Measurements from ENCODE around the gene LSP1. TPM values are rescaled to one million over a fixed set of nuclear protein-coding genes. Genes with fewer than 3 reads are reported as not detected.

LSP1 gene
- total and polyA plus RNA-seq, 2 of the 4 experiments (the other 2 are of a cell fraction): not detected

DNA sequence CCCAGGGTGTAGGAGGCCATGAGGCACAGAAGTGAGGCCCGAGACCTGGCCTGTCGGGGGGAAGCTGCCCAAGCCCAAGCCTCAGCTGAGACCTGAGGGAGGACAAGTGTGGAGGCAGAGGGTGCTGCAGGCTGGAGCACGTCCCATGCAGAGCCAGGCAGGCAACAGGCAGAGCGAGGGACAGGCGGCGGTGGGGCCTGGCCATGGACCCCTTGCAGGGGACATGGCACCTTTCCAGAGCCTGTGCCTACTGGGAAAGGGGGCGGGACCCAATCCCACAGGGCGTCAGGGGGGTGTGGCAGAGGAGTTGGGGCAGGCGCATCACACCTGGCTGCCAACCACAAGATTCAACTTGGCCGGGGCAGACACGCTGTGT is 9.8 kb upstream of the LSP1 start:
- TF ChIP-seq MXI1 (IDR thresholded peaks at IDR 0.05; ENCODE audit: borderline replicate concordance, low read depth, low read length) (no peak), BHLHE40 (IDR thresholded peaks at IDR 0.05; ENCODE audit: low read depth, low read length) (no peak), CEBPB (IDR thresholded peaks at IDR 0.05; ENCODE audit: low read depth, low read length) (no peak), MAZ (IDR thresholded peaks at IDR 0.05; ENCODE audit: borderline replicate concordance, low read depth, low read length) (no peak), SMC3 (IDR thresholded peaks at IDR 0.05; ENCODE audit: low read depth, low read length) (no peak), RFX5 (IDR thresholded peaks at IDR 0.05; ENCODE audit: low read depth, low read length) (no peak), MAFK (IDR thresholded peaks at IDR 0.05; ENCODE audit: low read depth, low read length) (no peak), RCOR1 (IDR thresholded peaks at IDR 0.05; ENCODE audit: insufficient replicate concordance, low read length) (no peak), RAD21 (IDR thresholded peaks at IDR 0.05; ENCODE audit: low read length) (no peak), CHD1 (IDR thresholded peaks at IDR 0.05; ENCODE audit: low read depth, low read length) (no peak), POLR2A (IDR thresholded peaks at IDR 0.05; ENCODE audit: low read depth, low read length) (no peak), USF2 (IDR thresholded peaks at IDR 0.05; ENCODE audit: low read depth, low read length) (no peak), FOS (IDR thresholded peaks at IDR 0.05; ENCODE audit: low read depth, low read length) (no peak), NFE2L2 (IDR thresholded peaks at IDR 0.05; ENCODE audit: low read depth, low read length) (no peak)
- TF ChIP-seq, protein P1, sequence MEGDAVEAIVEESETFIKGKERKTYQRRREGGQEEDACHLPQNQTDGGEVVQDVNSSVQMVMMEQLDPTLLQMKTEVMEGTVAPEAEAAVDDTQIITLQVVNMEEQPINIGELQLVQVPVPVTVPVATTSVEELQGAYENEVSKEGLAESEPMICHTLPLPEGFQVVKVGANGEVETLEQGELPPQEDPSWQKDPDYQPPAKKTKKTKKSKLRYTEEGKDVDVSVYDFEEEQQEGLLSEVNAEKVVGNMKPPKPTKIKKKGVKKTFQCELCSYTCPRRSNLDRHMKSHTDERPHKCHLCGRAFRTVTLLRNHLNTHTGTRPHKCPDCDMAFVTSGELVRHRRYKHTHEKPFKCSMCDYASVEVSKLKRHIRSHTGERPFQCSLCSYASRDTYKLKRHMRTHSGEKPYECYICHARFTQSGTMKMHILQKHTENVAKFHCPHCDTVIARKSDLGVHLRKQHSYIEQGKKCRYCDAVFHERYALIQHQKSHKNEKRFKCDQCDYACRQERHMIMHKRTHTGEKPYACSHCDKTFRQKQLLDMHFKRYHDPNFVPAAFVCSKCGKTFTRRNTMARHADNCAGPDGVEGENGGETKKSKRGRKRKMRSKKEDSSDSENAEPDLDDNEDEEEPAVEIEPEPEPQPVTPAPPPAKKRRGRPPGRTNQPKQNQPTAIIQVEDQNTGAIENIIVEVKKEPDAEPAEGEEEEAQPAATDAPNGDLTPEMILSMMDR (conservative IDR thresholded peaks at IDR 0.05; ENCODE audit: low read depth, low read length): no peak
- TF ChIP-seq, protein P2, sequence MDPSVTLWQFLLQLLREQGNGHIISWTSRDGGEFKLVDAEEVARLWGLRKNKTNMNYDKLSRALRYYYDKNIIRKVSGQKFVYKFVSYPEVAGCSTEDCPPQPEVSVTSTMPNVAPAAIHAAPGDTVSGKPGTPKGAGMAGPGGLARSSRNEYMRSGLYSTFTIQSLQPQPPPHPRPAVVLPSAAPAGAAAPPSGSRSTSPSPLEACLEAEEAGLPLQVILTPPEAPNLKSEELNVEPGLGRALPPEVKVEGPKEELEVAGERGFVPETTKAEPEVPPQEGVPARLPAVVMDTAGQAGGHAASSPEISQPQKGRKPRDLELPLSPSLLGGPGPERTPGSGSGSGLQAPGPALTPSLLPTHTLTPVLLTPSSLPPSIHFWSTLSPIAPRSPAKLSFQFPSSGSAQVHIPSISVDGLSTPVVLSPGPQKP (IDR thresholded peaks at IDR 0.05; ENCODE audit: borderline replicate concordance, low read depth, low read length): no peak
- ChIA-PET CTCF (interaction anchor here (0.6 kb wide), 1 partner anchor 34 kb away, joined by 3 read pairs; no protein-coding TSS in a partner anchor), POLR2A (ENCODE audit: unreplicated experiment) (no interaction called here)
- Histone ChIP-seq H3K27ac (ENCODE audit: insufficient read depth, low read length) (no peak overlapping the region), H3K14ac (replicated peaks; ENCODE audit: low read depth, low read length) (no peak overlapping the region), H4K8ac (ENCODE audit: low read depth in 2 of 2, low read length in 2 of 2) (no peak overlapping the region), H4K5ac (ENCODE audit: low read depth, low read length) (no peak overlapping the region), H3K23ac (ENCODE audit: low read depth, low read length) (no peak overlapping the region), H3K27me3 (ENCODE audit: control insufficient read depth, insufficient read depth, low read length) (peaks cover 39% of the 10 kb centered on the region), H3K4me1 (ENCODE audit: control insufficient read depth, insufficient read depth, low read length) (no peaks in the 10 kb centered on the region), H3K9me1 (ENCODE audit: insufficient read depth, low read length) (no peaks in the 10 kb centered on the region), H3K9ac (ENCODE audit: low read depth, low read length) (no peak overlapping the region), H3K4me2 (ENCODE audit: low read depth, low read length) (no peak overlapping the region), H2AFZ (replicated peaks; ENCODE audit: low read length, poor library complexity) (no peak overlapping the region), H4K91ac (ENCODE audit: insufficient read depth, low read depth, low read length) (no peak overlapping the region), H3K4me3 (ENCODE audit: insufficient read depth, low read depth, low read length) (no peak overlapping the region), H3K4ac (ENCODE audit: low read depth, low read length) (no peak overlapping the region), H2AK5ac (ENCODE audit: low read depth, low read length) (no peak overlapping the region), H4K20me1 (ENCODE audit: insufficient read depth, low read length) (no peaks in the 10 kb centered on the region), H2AK9ac (replicated peaks; ENCODE audit: low read depth, low read length, poor library complexity) (no peak overlapping the region), H3K18ac (ENCODE audit: low read depth, low read length) (no peak overlapping the region), H2BK5ac (ENCODE audit: low read depth, low read length, poor library complexity, severe bottlenecking) (no peak overlapping the region), H3K9me3 (ENCODE audit: control insufficient read depth, insufficient read depth, low read length) (no peaks in the 10 kb centered on the region), H3K36me3 (ENCODE audit: control insufficient read depth, insufficient read depth, low read length) (no peaks in the 10 kb centered on the region), H3K79me1 (ENCODE audit: low read depth in 1 of 2, low read length in 2 of 2) (no peaks in the 10 kb centered on the region), H3K56ac (ENCODE audit: extremely low read depth, insufficient read depth, low read length) (no peak overlapping the region), H2BK15ac (ENCODE audit: low read depth, low read length) (no peak overlapping the region), H2BK120ac (ENCODE audit: low read depth, low read length) (no peak overlapping the region), H2BK20ac (ENCODE audit: low read depth, low read length) (no peak overlapping the region)
- WGBS, 2 experiments (ENCODE audit: extremely low coverage in 2 of 2, insufficient read length in 1 of 2): 71% methylated on average over 5 of the region's 11 CpGs; no CpG with 5 or more reads in 1 of the 2 experiments
- DNase-seq: no peak
- ATAC-seq (ENCODE audit: low read depth): no peak
- dilution Hi-C loops (cut with HindIII; ENCODE audit: low sequenced_read_pairs, unreplicated experiment) (no loop called here), intact Hi-C loops (cut with micrococcal nuclease) (no loop called here), in situ Hi-C loops (cut with MboI; ENCODE audit: low sequenced_read_pairs) (no loop called here)
- no TSS peak for BruUV-seq (replicated peaks)
